Measurements from ENCODE around the gene RNF115. TPM values are rescaled to one million over a fixed set of nuclear protein-coding genes. Genes with fewer than 3 reads are reported as not detected.

Gene RNF115
- total RNA-seq, 1 donor from 2014 or later: 13.9 TPM

Small RNAs within 50 kb of the gene (microRNA-seq; reads per million reads assigned to microRNA genes)
- not detected for gene MIR6736

Other genes starting within 250 kb of the RNF115 start
- gene GPR89A, start 216.1 kb downstream of the RNF115 start, total RNA-seq: 21.6 to 31.5 TPM (median 26.3 TPM) in 3 replicates
- 0.34 to 0.64 TPM (median 0.51 TPM) in 3 replicates for gene PDZK1, start 116.7 kb downstream of the RNF115 start, total RNA-seq
- gene CD160, start 104.6 kb downstream of the RNF115 start, total RNA-seq: 0.23 TPM in 1 of 3 replicates, not detected in the others
- 32.5 to 34.2 TPM (median 33.5 TPM) in 3 replicates for gene POLR3C, start 105 bp upstream of the RNF115 start, total RNA-seq
- gene NUDT17, start 21.5 kb upstream of the RNF115 start, total RNA-seq: 4.7 to 5.4 TPM (median 5.3 TPM) in 3 replicates
- 57.6 to 62.6 TPM (median 62.0 TPM) in 3 replicates for gene PIAS3, start 35.0 kb upstream of the RNF115 start, total RNA-seq
- gene ANKRD35, start 61.8 kb upstream of the RNF115 start, total RNA-seq: 0.40 to 0.61 TPM (median 0.58 TPM) in 3 replicates
- 0.38 to 0.60 TPM (median 0.59 TPM) in 3 replicates for gene ITGA10, start 86.0 kb upstream of the RNF115 start, total RNA-seq
- 26.8 to 27.2 TPM (median 26.9 TPM) in 3 replicates for gene PEX11B, start 94.6 kb upstream of the RNF115 start, total RNA-seq
- 146 to 154 TPM (median 148 TPM) in 3 replicates for gene RBM8A, start 103.4 kb upstream of the RNF115 start, total RNA-seq
- 26.6 to 27.6 TPM (median 27.1 TPM) in 3 replicates for gene LIX1L, start 133.9 kb upstream of the RNF115 start, total RNA-seq
- 0.86 to 1.9 TPM (median 0.94 TPM) in 3 replicates for gene ANKRD34A, start 140.5 kb upstream of the RNF115 start, total RNA-seq
- gene POLR3GL, start 140.6 kb upstream of the RNF115 start, total RNA-seq: 14.4 to 16.4 TPM (median 14.7 TPM) in 3 replicates
- 125 to 129 TPM (median 129 TPM) in 3 replicates for gene TXNIP, start 172.5 kb upstream of the RNF115 start, total RNA-seq
- gene HJV, start 197.6 kb upstream of the RNF115 start, total RNA-seq: not detected in 3 replicates

Measured in mesothelial cell of epicardium (in vitro differentiated cells).